PFSK-1 (cell line): ENCODE results near the gene CCSER1.

ENCODE experiments used
- FOXP2 ChIP-seq: optimal IDR thresholded peaks from 2 replicates; pipeline ENCODE3; 2011; ENCODE audit warnings: borderline replicate concordance, control low read depth, inconsistent platforms; ENCODE audit not compliant: insufficient read depth; ENCODE audit errors: extremely low read length, extremely low read depth
- POLR2AphosphoS5 ChIP-seq: IDR thresholded peaks from 2 replicates; pipeline ENCODE4 v1.6.1; 2012; ENCODE audit warnings: low read depth, mild to moderate bottlenecking, control low read depth, low read length, moderate library complexity
- REST ChIP-seq, 2 experiments: IDR thresholded peaks; 2 replicates each; pipeline versions ENCODE4 v1.6.1 to v1.8.0; 2011 to 2012; ENCODE audit warnings: low read depth in 2 of 2, low read length in 2 of 2, control low read depth in 1 of 2, inconsistent platforms in 1 of 2, mild to moderate bottlenecking in 1 of 2, moderate library complexity in 1 of 2; ENCODE audit not compliant: insufficient read depth in 1 of 2
- SIN3A ChIP-seq: IDR thresholded peaks from 2 replicates; pipeline ENCODE4 v1.6.1; 2012; ENCODE audit warnings: mild to moderate bottlenecking, low read length, moderate library complexity, borderline replicate concordance; ENCODE audit not compliant: insufficient read depth
- TAF1 ChIP-seq: IDR thresholded peaks from 2 replicates; pipeline ENCODE4 v1.6.1; 2012; ENCODE audit warnings: low read length, control low read depth, borderline replicate concordance; ENCODE audit not compliant: insufficient read depth

Gene CCSER1

GRCh38 chr4:91025241-91026148 lies 898.3 kb downstream of the CCSER1 start:
- TF ChIP-seq TAF1 (no peak), REST (IDR thresholded peaks at IDR 0.05; ENCODE audit: insufficient read depth in 1 of 2, low read depth in 2 of 2, low read length in 2 of 2) (no peak), POLR2AphosphoS5 (no peak), SIN3A (no peak), FOXP2 (no peak)

- no peak for TF ChIP-seq REST (IDR thresholded peaks at IDR 0.05; ENCODE audit: insufficient read depth in 1 of 2, low read depth in 2 of 2, low read length in 2 of 2)
- TF ChIP-seq TAF1, result no peak
- TF ChIP-seq POLR2AphosphoS5, result no peak
- TF ChIP-seq FOXP2, result no peak
- TF ChIP-seq SIN3A, result no peak
These were observed 901.0 kb downstream of the CCSER1 start for GRCh38 chr4:91028228-91028627.

GRCh38 chr4:91031761-91032160 lies 904.6 kb downstream of the CCSER1 start:
- TF ChIP-seq POLR2AphosphoS5 (no peak), REST (IDR thresholded peaks at IDR 0.05; ENCODE audit: insufficient read depth in 1 of 2, low read depth in 2 of 2, low read length in 2 of 2) (no peak), FOXP2 (no peak), TAF1 (no peak), SIN3A (no peak)

GRCh38 chr4:91032725-91033445 lies 905.7 kb downstream of the CCSER1 start:
- TF ChIP-seq FOXP2 (no peak), REST (IDR thresholded peaks at IDR 0.05; ENCODE audit: insufficient read depth in 1 of 2, low read depth in 2 of 2, low read length in 2 of 2) (no peak), POLR2AphosphoS5 (no peak), TAF1 (no peak), SIN3A (no peak)
